ENCODE data around the gene TMED8.
"Not testable (repeated sequence)": the region's sequence is repeated elsewhere in the genome, so short reads cannot be mapped to it uniquely, and the experiment has no call there.

The TMED8 gene

GRCh38 chr14:77364146-77364545, 12.7 kb downstream of the TMED8 start:
- no peak for DNase-seq (ENCODE audit: low read depth in 2 of 2)

- DNase-seq (ENCODE audit: low read depth in 2 of 2) = no peak
Measured at GRCh38 chr14:77359626-77360025, 17.3 kb downstream of the TMED8 start.

- DNase-seq (ENCODE audit: low read depth in 2 of 2) = no peak
Measured at GRCh38 chr14:77356899-77357298, 20.0 kb downstream of the TMED8 start.

GRCh38 chr14:77355811-77356210, 21.1 kb downstream of the TMED8 start:
- no peak for DNase-seq (ENCODE audit: low read depth in 2 of 2)

- DNase-seq (ENCODE audit: low read depth in 2 of 2) = no peak
Measured at GRCh38 chr14:77353469-77354141, 23.3 kb downstream of the TMED8 start.

- no peak for DNase-seq (ENCODE audit: low read depth in 2 of 2)
Measured at GRCh38 chr14:77347751-77348150, 29.1 kb downstream of the TMED8 start.

- DNase-seq (ENCODE audit: low read depth in 2 of 2) = no peak
Measured at GRCh38 chr14:77346495-77346894, 30.4 kb downstream of the TMED8 start.

GRCh38 chr14:77344377-77344996, 32.4 kb downstream of the TMED8 start:
- DNase-seq (ENCODE audit: low read depth in 2 of 2) = no peak

- no peak for DNase-seq (ENCODE audit: low read depth in 2 of 2)
Measured at GRCh38 chr14:77343662-77344061, 33.2 kb downstream of the TMED8 start.

GRCh38 chr14:77342726-77343397, 34.0 kb downstream of the TMED8 start:
- DNase-seq (ENCODE audit: low read depth in 2 of 2) = no peak

- no peak for DNase-seq (ENCODE audit: low read depth in 2 of 2)
Measured at GRCh38 chr14:77340389-77340788, 36.5 kb downstream of the TMED8 start.

GRCh38 chr14:77339407-77339806, 37.5 kb downstream of the TMED8 start:
- DNase-seq (ENCODE audit: low read depth in 2 of 2) = no peak

GRCh38 chr14:77338302-77338701, 38.6 kb downstream of the TMED8 start:
- no peak for DNase-seq (ENCODE audit: low read depth in 2 of 2)

- DNase-seq (ENCODE audit: low read depth in 2 of 2) = no peak
Measured at GRCh38 chr14:77337880-77338279, 39.0 kb downstream of the TMED8 start.

- not testable (repeated sequence) for DNase-seq (ENCODE audit: low read depth in 2 of 2)
Measured at GRCh38 chr14:77337255-77337654, 39.6 kb downstream of the TMED8 start.

- no peak for DNase-seq (ENCODE audit: low read depth in 2 of 2)
Measured at GRCh38 chr14:77335576-77335975, 41.3 kb downstream of the TMED8 start.

GRCh38 chr14:77329872-77330271, 47.0 kb downstream of the TMED8 start:
- DNase-seq (ENCODE audit: low read depth in 2 of 2) = no peak

GRCh38 chr14:77327111-77327510, 49.8 kb downstream of the TMED8 start:
- DNase-seq (ENCODE audit: low read depth in 2 of 2) = no peak

GRCh38 chr14:77325746-77326094, 51.2 kb downstream of the TMED8 start:
- DNase-seq (ENCODE audit: low read depth in 2 of 2) = no peak

- no peak for DNase-seq (ENCODE audit: low read depth in 2 of 2)
Measured at GRCh38 chr14:77324816-77325745, 51.8 kb downstream of the TMED8 start.

GRCh38 chr14:77324289-77324688, 52.6 kb downstream of the TMED8 start:
- DNase-seq (ENCODE audit: low read depth in 2 of 2) = no peak

GRCh38 chr14:77323571-77323970, 53.3 kb downstream of the TMED8 start:
- DNase-seq (ENCODE audit: low read depth in 2 of 2) = no peak

All from stimulated activated CD4-positive, alpha-beta T cell treated with anti-CD3 and anti-CD28 coated beads, Interleukin-12 subunit alpha, Interleukin-12 subunit beta, amount 100 ng/mL, for 24 hours (primary cell).